ENCODE measurements around the gene JAG2.

The JAG2 gene

DNA sequence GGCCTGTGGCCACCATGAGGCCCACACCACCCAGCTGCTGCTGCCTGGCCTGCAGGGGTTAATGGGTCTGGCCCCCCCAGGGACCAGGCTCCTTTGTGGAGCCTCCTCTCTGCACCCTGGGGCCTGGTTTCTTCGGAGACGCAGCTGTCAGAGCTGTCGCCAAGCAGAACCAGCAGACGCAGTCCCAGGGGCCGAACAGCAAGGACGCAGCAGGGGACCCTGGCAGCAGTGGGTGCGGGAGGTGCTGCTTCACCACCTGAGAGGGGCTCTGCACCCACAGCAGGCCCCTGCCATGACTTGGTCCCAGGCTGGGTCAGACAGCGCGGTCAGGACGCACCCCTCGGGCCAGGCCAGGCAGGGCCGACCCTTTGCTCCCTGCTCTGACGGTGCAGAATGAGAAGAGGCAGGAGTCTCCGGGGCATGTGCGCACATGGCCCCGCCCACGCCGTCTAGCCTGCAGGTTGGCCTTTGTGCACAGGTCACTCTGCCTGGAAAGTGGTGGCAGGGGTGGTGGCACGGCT lies 30.5 kb downstream of the JAG2 start:
- no peak for FAIRE-seq

DNA sequence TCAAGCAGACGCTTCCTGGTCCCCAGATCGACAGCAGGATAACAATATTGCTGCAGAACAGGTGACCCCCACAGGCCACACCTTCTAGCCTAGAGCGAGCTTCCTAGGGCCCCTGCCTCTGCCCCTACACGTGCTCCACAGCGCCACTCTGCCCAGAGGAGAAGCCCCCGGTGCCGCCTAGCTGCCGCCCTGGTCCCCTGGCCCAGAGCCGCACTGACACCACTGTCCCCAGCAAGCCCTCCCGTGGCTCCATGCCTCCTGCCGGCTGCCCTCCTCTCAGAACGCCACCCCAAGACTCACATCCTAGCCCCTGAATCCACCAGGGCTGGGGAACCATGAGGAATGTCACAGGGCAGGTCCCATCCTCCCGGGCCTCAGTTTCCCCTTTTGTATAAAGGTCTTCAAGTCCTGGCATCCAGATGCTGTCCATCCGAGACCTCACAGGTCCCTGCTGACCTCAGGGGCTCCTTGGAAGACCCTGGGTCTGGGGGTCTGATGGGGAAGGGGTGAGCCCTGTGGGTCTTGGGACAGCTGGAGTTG lies 31.0 kb downstream of the JAG2 start:
- no peak for FAIRE-seq

DNA sequence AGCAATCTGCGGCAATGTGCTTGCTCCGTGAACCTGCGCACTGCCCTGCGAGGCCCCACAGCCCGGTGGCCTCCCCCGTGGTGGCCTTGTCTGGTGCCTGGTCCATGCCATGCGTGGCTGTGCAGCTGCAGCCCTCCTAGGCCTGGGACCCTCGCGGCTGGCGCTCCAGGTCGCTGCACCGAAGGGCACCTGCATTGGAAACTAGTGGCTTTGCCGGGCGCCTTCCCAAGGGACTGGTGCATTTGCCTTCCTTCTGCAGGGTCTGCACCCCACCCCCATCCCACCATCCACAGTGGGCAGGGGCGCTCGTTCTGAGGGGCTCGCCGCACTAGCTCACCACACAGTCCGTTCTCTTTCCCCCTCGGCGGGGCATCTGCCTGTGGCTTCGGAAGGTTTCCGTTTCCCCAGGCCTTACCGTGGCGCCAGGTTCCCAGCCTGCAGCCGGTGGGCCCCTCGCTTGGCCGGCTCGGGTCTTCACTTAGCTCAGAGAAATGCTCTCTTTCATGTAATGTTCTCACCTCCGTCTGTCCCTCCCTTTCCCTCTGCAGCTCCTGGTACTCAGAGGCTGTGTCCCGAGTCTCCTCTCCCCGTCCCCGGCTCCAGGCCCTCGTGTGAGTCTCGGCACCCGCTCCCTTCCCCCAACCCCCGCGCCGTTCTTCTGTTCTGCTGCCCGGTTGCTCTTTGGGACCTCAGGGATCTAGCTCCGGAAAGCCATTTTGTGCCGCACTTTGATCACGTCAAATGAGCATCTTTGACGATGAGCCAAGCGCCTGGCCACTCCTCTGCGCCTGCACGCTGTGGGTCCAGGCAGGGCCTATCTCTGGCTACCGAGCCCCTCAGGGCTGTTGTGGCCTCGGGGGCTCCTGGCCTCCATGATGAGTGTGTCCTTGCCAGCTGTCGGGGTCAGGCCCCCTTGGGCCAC lies 31.9 kb downstream of the JAG2 start:
- FAIRE-seq, result no peak

DNA sequence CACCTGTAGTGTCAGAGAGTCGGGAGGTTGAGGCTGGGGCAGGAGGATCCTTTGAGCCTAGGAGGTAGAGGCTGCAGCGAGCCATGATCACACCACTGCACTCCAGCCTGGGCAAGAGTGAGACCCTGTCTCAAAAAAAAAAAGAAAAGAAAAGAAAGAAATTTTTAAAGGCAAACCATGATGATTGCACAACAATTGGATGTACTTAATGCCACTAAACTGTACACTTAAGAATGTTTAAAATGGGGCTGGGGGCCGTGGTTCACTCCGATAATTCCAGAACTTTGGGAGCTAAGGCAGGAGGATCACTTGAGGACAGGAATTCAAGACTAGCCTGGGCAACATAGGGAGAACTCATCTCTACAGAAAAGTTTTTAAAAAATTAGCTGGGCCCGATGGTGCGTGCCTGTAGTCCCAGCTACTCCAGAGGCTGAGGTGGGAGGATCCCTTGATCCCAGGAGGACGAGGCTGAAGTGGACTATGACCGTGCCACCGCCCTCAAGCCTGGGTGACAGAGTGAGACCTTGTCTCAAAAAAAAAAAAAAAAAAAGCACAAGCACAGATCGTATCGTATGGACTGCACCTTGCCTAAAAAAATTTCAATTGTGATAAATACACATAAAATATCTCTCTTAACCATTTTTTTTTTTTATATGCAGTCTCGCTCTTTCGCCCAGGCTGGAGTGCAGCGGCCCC lies 32.7 kb downstream of the JAG2 start:
- no peak for FAIRE-seq

DNA sequence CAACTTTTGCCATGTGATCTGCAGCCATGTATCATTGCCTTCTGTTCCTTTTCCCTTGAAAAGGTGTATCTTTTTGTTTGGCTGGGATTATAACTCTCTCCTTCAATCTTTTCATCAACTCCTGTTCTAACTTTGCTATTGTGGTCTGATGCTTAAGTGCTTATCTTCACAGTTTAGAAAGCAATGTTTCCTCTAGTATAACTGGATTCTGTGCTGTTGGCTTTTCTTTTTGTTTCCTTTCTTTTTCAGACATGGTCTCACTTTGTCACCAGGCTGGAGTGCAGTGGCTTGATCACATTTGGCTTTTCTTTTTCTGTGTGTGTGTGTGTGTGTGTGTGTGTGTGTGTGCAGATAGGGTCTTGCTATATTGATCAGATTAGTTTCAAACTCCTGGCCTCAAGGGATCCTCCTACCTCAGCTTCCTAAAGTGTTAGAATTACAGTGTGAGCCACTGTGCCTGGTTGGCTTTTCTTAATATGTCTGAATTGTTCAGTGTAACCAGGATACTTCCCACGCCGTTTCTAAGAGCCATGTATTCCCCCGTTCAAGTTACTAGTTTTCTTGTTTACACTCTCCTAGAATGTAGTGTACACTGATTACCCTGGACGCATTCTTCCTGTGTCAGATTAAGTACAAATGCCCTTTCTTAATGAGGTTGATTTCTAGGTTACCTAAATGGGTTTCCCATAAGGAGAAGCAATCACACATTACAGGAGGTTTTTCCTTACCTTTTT lies 35.5 kb downstream of the JAG2 start:
- no peak for FAIRE-seq

DNA sequence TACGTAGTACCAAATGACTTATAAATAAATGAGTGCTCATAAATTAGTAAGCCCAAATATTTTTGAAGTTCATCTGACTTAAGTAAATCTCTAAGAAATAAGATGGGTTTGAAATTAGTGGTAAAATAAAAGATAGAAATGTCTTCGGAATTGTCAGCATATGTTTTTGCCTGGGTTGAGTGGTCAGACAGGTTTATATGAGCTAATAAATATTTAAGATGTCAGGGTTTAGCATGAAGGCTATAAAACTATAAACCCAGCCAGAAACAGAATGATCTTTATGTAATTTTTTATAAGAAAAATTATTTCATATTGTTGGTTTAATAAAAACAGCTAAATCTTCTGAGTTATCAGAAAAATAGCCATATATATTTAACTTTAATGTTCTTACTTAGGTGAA lies 37.3 kb downstream of the JAG2 start:
- no peak for FAIRE-seq

DNA sequence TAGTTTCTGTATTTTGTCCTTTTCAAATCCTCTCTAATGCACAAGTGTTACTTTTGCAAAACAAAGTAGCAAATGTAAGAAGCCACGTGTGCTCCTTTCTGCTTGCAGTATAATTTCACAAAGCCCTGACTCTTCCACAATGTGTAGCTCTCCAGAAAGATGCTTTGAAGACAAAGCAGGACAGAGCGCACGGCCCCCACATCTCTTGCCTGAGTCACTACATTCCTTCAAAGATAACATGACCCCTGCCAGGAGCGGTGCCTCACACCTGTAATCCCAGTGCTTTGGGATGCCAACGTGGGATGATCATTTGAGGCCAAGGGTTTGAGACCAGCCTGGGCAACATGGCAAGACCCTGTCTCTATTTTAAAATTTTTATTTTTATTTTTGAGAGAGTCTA lies 40.5 kb downstream of the JAG2 start:
- no peak for FAIRE-seq

DNA sequence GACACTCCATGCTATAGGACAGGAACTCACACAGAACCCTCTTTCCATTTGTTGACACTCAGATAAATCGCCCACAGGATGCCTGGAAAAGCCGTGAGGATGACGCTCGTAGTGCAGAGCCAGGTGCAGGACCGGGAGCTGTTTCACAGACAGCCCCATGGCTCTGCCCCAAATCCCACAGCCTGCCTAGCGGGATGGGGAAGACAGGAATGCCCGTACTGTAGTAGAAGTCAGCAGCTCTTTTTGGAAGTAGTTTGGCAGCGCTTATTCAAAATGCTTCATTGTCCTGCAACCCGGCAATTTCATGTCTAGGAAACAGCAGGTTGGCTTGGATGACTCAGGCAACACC lies 41.6 kb downstream of the JAG2 start:
- no peak for FAIRE-seq

DNA sequence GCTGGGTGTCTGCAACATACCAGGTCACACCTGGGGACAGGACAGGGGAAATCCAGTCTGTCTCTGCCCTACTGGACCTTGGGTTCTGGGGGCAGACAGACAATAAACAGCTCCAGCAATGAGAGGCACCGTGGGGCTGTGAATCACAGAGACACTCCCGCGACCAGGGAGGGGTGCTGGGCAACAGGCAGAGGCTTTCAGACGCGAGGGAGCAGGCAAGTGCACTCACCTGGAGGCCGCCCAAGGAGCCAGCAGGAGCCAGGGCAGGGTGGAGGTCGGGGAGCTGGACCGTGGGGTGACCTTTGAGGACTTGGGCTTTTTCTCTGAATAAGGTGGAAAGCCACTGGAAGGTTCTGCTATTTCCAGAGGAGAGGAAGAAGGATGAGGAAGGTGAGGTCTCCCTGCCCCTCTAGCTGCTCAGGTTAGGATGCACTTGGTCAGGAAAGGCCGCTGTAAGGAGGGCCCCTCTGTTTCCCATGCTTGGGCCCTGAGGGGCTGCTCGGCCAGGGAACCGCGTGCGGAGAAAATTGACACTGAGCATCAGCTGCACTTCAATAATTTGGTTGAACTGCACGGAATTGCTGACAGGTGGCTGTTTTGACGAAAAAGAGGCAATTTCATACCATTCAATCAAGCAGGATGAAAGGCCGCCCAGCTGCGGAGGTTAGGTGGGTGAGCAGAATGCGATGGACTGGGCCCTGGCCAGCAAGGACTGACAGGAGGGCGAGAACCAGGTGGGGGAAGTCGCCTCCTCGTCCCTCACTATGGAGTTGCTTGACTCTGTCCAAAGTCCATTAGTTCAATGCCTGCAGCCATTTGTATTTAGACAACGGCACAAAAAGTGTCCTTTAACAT lies 42.2 kb downstream of the JAG2 start:
- no peak for FAIRE-seq

DNA sequence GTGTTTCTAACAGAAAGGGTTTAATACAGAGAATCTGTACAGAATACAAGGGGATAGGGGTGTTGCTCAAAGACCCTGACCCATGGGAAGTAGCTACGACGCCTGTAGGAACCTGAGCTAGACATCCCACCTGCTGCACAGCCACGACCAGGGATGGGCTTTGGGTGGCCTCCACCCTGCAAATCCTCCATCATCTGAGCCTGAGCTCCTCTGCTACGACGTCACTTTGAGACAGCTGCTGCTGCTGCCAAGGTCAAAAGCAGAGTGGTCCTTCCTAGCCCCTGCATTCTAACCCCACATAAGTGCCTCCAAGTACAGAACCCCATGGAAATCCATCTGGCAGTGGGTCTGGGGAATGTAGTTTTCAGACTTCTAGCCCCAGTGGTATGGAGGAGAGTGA lies 43.8 kb downstream of the JAG2 start:
- no peak for FAIRE-seq

DNA sequence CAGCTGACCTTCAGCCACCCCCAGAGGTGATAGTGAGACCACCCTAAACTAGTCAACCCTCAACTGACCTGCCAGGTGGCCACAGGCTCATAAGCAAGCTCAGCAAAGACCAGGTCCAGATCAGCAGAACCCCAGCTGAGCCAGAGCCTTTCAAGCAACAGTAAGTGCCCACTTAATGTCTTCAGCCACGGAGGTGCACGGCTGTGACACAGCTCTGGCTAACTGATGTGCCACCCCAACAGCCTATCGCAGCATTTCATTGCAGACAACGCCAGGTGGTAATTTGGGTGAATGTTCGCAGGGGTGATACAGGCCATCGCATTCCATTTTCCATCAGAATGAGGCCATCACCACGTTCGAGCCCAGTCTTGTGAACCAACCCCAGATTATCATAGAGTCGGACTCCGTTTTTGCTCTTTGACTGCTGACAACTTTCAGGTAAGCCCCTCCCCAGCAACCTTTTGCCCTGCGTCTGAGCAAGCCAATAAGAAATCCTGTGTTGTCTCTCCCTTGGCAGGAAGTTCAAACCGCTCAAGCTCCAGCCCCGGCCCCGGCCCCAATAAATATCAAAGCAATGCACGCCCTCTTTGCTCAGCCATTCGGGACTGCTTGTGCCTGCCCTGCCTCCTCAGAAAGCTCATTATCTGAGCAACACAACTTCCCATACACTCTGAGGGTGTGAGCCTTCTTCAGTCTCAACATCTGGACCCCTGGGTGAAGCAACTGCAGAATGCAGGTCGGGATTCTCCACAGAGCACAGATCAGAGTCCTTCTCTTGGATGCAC lies 44.4 kb downstream of the JAG2 start:
- FAIRE-seq, result no peak

DNA sequence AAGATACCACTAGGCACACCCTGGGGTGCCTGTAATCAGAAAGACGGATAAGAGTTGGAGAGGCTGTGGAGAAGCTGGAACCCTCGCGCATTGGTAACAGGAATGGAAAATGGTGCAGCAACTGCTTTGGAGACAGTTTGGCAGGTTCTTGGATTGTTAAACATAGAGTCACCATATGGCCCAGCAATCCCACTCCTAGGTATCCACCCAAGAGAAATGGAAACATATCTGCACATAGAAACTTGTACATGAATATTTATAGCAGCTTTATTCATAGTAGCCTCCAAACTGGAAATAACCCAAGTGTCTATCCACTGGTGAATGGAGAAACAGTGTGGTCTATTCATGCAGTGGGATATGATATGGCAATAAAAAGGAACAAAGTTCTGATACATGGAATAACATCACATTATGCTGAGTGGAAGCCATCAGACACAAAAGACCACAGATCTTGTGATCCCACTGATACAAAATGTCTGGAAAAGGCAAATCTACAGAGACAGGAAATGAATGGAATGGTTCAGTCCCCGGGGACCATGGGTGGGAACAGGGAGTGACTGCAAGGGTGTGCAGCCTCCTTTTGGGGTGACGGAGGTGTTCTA lies 45.4 kb downstream of the JAG2 start:
- no peak for FAIRE-seq

DNA sequence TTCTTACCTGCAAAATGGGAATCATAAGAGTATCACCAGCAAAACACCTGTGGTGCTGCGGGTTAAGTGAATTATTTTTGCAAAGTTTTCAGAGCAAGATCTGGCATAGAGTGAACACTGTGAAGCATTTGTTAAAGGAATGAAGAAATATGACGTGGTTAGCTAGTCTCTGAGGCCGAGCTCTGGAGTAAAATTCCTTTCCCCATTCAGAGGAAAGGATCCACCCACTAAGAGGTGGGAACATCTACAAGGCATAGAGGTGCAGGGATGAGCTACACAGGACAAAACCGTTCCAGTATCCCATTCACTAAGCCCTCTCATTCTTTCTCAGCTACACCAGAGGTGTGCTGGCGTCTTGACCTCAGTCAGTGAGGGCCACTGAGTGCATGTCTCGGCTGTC lies 48.5 kb downstream of the JAG2 start:
- FAIRE-seq, result no peak

DNA sequence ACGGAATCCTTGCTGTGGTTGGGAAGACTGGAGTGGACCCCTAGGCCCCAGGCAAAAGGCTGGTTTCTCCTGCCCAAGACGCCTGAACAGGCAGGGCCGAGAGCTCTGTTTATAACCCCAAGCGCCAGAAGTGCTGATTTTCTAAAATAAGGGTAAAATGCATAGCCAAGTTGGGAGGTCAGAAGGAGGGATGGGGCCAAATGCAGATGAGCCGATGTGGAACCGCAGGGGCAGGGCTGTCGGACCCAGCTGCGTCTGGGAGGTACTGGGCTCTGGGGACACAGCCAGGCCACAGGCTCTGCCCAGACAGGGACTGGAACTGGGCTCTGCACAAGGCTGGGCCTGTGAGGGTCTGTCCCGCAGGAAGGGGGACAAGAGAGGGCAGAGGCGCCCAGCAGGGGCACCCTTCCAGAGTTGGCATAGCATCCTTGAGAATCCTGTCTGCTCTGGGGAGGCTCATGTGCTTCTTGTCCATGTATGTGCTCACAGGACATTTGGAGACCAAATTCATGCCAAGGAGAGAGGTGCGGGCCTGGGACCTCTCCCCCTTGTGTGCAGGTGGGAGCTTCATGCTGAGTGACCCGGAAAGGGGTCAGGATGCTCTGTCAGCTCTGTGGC lies 49.1 kb downstream of the JAG2 start:
- no peak for FAIRE-seq

DNA sequence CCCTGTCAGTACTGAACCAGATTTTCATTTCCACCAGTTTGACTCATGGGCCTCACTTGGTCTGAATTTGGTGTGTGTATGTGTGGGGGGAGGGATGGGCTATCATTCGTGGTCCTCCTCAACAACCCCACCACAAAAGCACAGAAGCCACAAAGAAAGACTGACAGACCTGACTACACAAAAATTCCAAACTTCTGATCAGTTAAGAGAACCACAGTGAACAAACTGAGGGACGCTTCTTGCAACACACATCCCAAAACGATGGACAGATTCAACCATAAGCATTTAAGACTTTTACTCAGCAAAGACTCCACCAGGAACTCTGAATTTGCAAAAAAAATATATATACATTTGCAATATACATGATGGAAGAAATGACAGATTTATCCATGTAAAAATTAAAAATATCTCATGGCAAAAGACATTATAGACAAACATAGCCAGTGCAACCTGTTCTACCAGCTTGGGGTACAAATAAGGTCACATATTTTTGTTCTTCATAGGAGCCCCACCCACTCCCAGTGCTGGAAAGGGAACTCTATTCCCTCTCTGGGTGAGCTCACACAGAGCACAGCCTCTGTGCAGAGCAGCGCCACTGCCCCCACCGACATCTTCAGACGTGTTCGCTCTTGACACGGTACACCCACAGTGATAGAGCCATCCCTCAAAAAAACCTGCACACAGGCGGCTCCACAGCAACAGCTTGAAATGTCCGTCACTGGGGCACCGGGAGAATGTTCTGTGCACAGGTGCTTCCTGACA lies 49.7 kb downstream of the JAG2 start:
- FAIRE-seq, result no peak

DNA sequence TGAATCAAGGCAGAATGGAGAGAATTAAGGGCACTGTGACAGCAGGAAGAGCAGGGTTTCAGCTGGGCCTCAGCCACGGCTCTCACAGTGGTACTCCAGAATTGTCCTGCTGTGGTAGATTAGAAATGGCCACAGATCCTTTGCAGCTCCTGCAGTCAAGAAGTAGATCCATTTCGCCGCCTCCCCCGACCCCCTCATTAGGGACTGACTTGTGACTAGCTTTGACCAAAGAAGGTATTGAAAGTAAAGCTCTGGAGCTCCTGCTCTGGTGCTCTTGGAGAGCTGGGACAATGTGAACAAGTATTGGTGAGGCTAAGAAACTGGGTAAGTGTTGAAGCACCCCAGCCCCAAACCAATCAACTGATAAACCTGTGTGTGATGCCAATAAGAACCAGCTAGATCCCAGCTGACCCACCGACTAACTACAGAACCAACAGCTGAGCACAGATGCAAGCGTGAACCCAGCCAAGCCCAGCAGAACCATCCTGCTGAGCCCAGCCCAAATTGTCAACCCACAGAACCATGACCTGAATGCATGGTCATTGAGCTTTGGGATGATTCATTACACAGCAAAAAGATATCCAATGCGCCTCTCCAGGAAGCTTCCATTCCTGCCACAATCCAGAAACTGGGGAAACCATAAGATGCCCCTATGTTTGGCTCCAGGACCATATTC lies 50.7 kb downstream of the JAG2 start:
- FAIRE-seq, result no peak

DNA sequence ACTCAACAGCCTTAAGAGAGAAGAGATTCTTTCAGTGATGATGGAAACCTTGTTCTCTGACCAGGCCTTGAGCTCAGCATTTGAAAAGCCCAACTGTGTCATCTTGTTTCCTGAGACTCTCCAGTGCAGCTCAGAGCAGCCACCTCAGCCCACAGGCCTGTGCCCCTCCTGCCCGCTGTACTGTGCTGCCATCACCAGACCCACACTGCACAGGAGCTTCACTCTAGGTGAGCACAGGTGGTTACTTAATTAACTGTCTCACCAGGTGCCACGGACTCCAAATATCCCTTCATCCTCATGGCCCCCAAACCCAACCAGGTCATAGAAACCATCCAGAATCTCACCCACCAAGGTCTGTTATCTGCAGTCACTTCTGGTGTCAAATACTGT lies 51.3 kb downstream of the JAG2 start:
- no peak for FAIRE-seq

DNA sequence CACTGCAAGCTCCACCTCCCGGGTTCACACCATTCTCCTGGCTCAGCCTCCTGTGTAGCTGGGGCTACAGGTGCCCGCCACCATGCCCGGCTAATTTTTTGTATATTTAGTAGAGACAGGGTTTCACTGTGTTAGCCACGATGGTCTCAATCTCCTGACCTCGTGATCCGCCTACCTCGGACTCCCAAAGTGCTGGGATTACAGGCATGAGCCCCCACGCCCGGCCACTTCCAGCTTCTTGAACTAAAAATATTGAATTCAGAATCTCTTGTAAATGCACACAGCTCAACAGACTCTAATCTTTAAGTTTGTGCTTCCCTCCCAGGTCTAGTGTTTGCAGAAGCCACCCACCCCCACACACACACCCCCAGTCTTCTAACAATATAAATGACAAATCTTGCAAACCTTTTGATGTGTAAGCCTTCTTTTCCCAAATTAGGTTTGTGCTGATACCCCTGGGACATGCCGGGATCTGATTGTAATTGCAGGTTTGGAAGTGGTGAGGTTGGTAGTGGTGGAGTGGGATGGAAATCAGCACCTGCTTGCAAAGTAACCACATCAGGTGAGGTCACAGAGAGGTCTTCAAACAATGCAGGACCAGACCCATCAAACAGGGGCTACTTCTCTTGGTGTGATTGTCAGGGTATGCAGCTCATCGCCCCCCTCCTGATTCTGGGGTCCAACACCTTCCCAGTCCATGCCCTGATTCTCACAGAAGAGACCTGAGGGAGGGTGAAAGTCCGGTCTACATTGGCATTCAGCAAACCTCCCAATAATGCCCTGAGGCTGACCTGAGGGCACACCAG lies 51.9 kb downstream of the JAG2 start:
- no peak for FAIRE-seq

Data from islet of Langerhans (tissue), 1 donor.